GM23338 (cell line): Measurements from ENCODE around the gene TYSND1. TPM values are rescaled to one million over a fixed set of nuclear protein-coding genes. Genes with fewer than 3 reads are reported as not detected.

Source experiments
- ATAC-seq: fragments of 200-7000 bp; cut with Tn5 transposase; 3 replicates; pipeline ENCODE4 v1.9.1; 2020
- DNase-seq: peaks from one replicate; pipeline ENCODE4 v3.0.0-alpha.2; 2015; ENCODE audit warnings: low spot score
- H2AFZ ChIP-seq: fragments of 200-600 bp; sonication (generic); 2 replicates; pipeline ENCODE4 v1.8.0; 2016; ENCODE audit warnings: antibody characterized with exemption, mild to moderate bottlenecking, moderate library complexity
- H3F3A ChIP-seq: fragments of 200-600 bp; sonication (generic); replicated peaks from 2 replicates; pipeline ENCODE4 v1.8.0; 2017; ENCODE audit warnings: antibody characterized with exemption, mixed run types, low read depth
- H3K27ac ChIP-seq: fragments of 200-600 bp; sonication (generic); 2 replicates; pipeline ENCODE4 v1.6.1; 2016; ENCODE audit warnings: low read depth
- H3K27me3 ChIP-seq: fragments of 200-600 bp; sonication (generic); 2 replicates; pipeline ENCODE4 v1.8.0; 2016; ENCODE audit warnings: mild to moderate bottlenecking, mixed run types, moderate library complexity; ENCODE audit not compliant: insufficient read depth
- H3K36me3 ChIP-seq: fragments of 200-600 bp; sonication (generic); 2 replicates; pipeline ENCODE4 v1.8.0; 2016; ENCODE audit warnings: mild to moderate bottlenecking; ENCODE audit not compliant: insufficient read depth
- H3K4me1 ChIP-seq: fragments of 200-600 bp; sonication (generic); 2 replicates; pipeline ENCODE4 v1.8.0; 2016; ENCODE audit warnings: mild to moderate bottlenecking, moderate library complexity; ENCODE audit not compliant: insufficient read depth
- H3K4me2 ChIP-seq: fragments of 200-600 bp; sonication (generic); 2 replicates; pipeline ENCODE4 v1.7.1; 2017; ENCODE audit warnings: mixed run types
- H3K4me3 ChIP-seq: fragments of 200-600 bp; sonication (generic); 2 replicates; pipeline ENCODE4 v1.6.1; 2016; ENCODE audit warnings: mixed run types
- H3K79me2 ChIP-seq: fragments of 200-600 bp; sonication (generic); replicated peaks from 2 replicates; pipeline ENCODE4 v1.8.0; 2017; ENCODE audit warnings: mild to moderate bottlenecking; ENCODE audit not compliant: insufficient read depth
- H3K9me2 ChIP-seq: fragments of 200-600 bp; sonication (generic); 2 replicates; pipeline ENCODE4 v1.8.0; 2017; ENCODE audit not compliant: insufficient read depth
- H4K20me1 ChIP-seq: fragments of 200-600 bp; sonication (generic); replicated peaks from 2 replicates; pipeline ENCODE4 v1.8.0; 2017; ENCODE audit warnings: mild to moderate bottlenecking; ENCODE audit not compliant: insufficient read depth
- H3K27ac Mint-ChIP-seq: 2 replicates; pipeline ENCODE4 v1.8.0; 2020; ENCODE audit warnings: inconsistent platforms, mild to moderate bottlenecking, moderate library complexity, mixed read lengths
- H3K27me3 Mint-ChIP-seq: 3 replicates; pipeline ENCODE4 v1.8.0; 2022; ENCODE audit warnings: low read depth, mild to moderate bottlenecking, moderate library complexity, mixed read lengths, inconsistent platforms; ENCODE audit not compliant: insufficient read depth, poor library complexity
- H3K36me3 Mint-ChIP-seq: 3 replicates; pipeline ENCODE4 v1.8.0; 2021; ENCODE audit warnings: low read depth, mild to moderate bottlenecking, inconsistent platforms, moderate library complexity, mixed read lengths
- H3K4me1 Mint-ChIP-seq: 3 replicates; pipeline ENCODE4 v1.8.0; 2020; ENCODE audit warnings: mild to moderate bottlenecking, inconsistent platforms, mixed read lengths
- H3K4me3 Mint-ChIP-seq: 3 replicates; pipeline ENCODE4 v1.8.0; 2021; ENCODE audit warnings: moderate library complexity, mild to moderate bottlenecking, inconsistent platforms, mixed read lengths
- H3K9me3 Mint-ChIP-seq: 3 replicates; pipeline ENCODE4 v1.8.0; 2020; ENCODE audit warnings: moderate library complexity, mild to moderate bottlenecking, inconsistent platforms, mixed read lengths
- CREB1 ChIP-seq: fragments of 250-450 bp; sonication (Bioruptor Pico); IDR thresholded peaks from 2 replicates; pipeline ENCODE4 v1.5.0; 2020; ENCODE audit warnings: low read depth, mild to moderate bottlenecking, moderate library complexity
- EZH2 ChIP-seq: fragments of 200-600 bp; sonication (generic); IDR thresholded peaks from one replicate; pipeline ENCODE4 v1.8.0; 2017; ENCODE audit warnings: antibody characterized with exemption, mild to moderate bottlenecking, low read depth; ENCODE audit not compliant: unreplicated experiment
- EZH2phosphoT487 ChIP-seq: fragments of 200-600 bp; sonication (generic); IDR thresholded peaks from one replicate; pipeline ENCODE4 v1.8.1; 2018; ENCODE audit warnings: antibody characterized with exemption; ENCODE audit not compliant: unreplicated experiment
- NANOG ChIP-seq: IDR thresholded peaks from 2 replicates; pipeline ENCODE4 v1.6.1; 2016; ENCODE audit warnings: antibody characterized with exemption, borderline replicate concordance
- STAT1 ChIP-seq: IDR thresholded peaks from one replicate; pipeline ENCODE4 v1.6.1; 2016; ENCODE audit warnings: antibody characterized with exemption; ENCODE audit not compliant: unreplicated experiment
- ZNF114 ChIP-seq: fragments of 250-450 bp; sonication (Bioruptor Pico); IDR thresholded peaks from 2 replicates; pipeline ENCODE4 v1.5.0; 2020; ENCODE audit warnings: mild to moderate bottlenecking, moderate library complexity
- polyA plus RNA-seq: library from polyadenylated mRNA; unstranded; fragments of >200 nt; fragmentation: Nextera tagmentation; extraction: Ambion mirVana; gene quantifications from 2 replicates; pipeline ENCODE4 v1.2.1, GENCODE V29; 2016
- total RNA-seq: library from RNA; depleted of rRNA; stranded (reverse); fragments of >200 nt; shearing (Covaris generic); gene quantifications from 2 replicates; pipeline ENCODE4 v1.2.3, GENCODE V29; 2014
- TF ChIP-seq, protein P1 (sequence below), 2 experiments: fragments of 200-600 bp in 1 of 2; sonication (generic) in 1 of 2; conservative IDR thresholded peaks; 2 replicates each; pipeline versions ENCODE4 v1.5.1 to v1.6.1; 2016 to 2017; ENCODE audit warnings: antibody characterized with exemption in 2 of 2, low read depth in 2 of 2, mild to moderate bottlenecking in 2 of 2, moderate library complexity in 1 of 2
- TF ChIP-seq, protein P2 (sequence below): IDR thresholded peaks from one replicate; pipeline ENCODE4 v1.6.1; 2018; ENCODE audit warnings: antibody characterized with exemption; ENCODE audit not compliant: unreplicated experiment
- TF ChIP-seq, protein P3 (sequence below): IDR thresholded peaks from 2 replicates; pipeline ENCODE4 v1.6.1; 2016; ENCODE audit warnings: antibody characterized with exemption

The TYSND1 gene
- total and polyA plus RNA-seq, 2 experiments from 2014 or later, result 5.2 to 19.5 TPM

DNA sequence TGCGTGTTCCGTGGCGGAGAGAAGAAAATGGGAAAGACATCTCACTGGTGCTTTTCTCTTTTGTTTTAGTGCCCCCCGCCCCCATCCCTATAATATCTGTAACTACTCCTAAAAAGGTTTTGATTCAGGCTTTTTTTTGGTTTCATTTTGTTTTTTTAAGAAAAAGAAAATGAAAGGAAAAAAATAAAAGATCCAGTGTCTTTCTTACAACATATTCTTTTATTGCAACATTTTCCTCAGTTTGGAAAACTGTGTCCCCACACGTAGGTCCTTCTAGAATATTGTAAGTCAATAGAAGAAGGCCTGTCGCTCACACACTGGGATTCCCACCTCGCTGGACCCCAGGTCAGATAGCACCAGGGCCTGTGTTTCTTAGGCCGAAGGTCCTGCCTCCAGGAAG, 34.4 kb downstream of the TYSND1 start:
- no peaks in the 10 kb centered on the region for H3K9me3 Mint-ChIP-seq
- Histone ChIP-seq H3K79me2 (no peaks in the 10 kb centered on the region), H3F3A (no peaks in the 10 kb centered on the region), H3K36me3 (no peaks in the 10 kb centered on the region), H3K4me2 (no peak overlapping the region), H2AFZ (no peak overlapping the region), H3K4me1 (no peaks in the 10 kb centered on the region), H3K27ac (no peak overlapping the region), H3K27me3 (no peaks in the 10 kb centered on the region), H3K4me3 (no peak overlapping the region), H4K20me1 (no peaks in the 10 kb centered on the region), H3K9me2 (no peaks in the 10 kb centered on the region)
- no peak overlapping the region for H3K4me3 Mint-ChIP-seq
- peaks cover 15% of the 10 kb centered on the region for H3K27me3 Mint-ChIP-seq
- TF ChIP-seq, protein P1, sequence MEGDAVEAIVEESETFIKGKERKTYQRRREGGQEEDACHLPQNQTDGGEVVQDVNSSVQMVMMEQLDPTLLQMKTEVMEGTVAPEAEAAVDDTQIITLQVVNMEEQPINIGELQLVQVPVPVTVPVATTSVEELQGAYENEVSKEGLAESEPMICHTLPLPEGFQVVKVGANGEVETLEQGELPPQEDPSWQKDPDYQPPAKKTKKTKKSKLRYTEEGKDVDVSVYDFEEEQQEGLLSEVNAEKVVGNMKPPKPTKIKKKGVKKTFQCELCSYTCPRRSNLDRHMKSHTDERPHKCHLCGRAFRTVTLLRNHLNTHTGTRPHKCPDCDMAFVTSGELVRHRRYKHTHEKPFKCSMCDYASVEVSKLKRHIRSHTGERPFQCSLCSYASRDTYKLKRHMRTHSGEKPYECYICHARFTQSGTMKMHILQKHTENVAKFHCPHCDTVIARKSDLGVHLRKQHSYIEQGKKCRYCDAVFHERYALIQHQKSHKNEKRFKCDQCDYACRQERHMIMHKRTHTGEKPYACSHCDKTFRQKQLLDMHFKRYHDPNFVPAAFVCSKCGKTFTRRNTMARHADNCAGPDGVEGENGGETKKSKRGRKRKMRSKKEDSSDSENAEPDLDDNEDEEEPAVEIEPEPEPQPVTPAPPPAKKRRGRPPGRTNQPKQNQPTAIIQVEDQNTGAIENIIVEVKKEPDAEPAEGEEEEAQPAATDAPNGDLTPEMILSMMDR (conservative IDR thresholded peaks at IDR 0.05; ENCODE audit: low read depth in 2 of 2), result no peak
- TF ChIP-seq, protein P2, sequence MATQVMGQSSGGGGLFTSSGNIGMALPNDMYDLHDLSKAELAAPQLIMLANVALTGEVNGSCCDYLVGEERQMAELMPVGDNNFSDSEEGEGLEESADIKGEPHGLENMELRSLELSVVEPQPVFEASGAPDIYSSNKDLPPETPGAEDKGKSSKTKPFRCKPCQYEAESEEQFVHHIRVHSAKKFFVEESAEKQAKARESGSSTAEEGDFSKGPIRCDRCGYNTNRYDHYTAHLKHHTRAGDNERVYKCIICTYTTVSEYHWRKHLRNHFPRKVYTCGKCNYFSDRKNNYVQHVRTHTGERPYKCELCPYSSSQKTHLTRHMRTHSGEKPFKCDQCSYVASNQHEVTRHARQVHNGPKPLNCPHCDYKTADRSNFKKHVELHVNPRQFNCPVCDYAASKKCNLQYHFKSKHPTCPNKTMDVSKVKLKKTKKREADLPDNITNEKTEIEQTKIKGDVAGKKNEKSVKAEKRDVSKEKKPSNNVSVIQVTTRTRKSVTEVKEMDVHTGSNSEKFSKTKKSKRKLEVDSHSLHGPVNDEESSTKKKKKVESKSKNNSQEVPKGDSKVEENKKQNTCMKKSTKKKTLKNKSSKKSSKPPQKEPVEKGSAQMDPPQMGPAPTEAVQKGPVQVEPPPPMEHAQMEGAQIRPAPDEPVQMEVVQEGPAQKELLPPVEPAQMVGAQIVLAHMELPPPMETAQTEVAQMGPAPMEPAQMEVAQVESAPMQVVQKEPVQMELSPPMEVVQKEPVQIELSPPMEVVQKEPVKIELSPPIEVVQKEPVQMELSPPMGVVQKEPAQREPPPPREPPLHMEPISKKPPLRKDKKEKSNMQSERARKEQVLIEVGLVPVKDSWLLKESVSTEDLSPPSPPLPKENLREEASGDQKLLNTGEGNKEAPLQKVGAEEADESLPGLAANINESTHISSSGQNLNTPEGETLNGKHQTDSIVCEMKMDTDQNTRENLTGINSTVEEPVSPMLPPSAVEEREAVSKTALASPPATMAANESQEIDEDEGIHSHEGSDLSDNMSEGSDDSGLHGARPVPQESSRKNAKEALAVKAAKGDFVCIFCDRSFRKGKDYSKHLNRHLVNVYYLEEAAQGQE, result no peak
- TF ChIP-seq NANOG (no peak), STAT1 (no peak)
- TF ChIP-seq, protein P3, sequence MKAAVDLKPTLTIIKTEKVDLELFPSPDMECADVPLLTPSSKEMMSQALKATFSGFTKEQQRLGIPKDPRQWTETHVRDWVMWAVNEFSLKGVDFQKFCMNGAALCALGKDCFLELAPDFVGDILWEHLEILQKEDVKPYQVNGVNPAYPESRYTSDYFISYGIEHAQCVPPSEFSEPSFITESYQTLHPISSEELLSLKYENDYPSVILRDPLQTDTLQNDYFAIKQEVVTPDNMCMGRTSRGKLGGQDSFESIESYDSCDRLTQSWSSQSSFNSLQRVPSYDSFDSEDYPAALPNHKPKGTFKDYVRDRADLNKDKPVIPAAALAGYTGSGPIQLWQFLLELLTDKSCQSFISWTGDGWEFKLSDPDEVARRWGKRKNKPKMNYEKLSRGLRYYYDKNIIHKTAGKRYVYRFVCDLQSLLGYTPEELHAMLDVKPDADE, result no peak
- H3K36me3 Mint-ChIP-seq, result peaks cover 18% of the 10 kb centered on the region
- no peak overlapping the region for H3K27ac Mint-ChIP-seq
- peaks cover 5% of the 10 kb centered on the region; the same call in 2 of the 3 replicates for H3K4me1 Mint-ChIP-seq
- no peak for ATAC-seq
- no peak for DNase-seq

DNA sequence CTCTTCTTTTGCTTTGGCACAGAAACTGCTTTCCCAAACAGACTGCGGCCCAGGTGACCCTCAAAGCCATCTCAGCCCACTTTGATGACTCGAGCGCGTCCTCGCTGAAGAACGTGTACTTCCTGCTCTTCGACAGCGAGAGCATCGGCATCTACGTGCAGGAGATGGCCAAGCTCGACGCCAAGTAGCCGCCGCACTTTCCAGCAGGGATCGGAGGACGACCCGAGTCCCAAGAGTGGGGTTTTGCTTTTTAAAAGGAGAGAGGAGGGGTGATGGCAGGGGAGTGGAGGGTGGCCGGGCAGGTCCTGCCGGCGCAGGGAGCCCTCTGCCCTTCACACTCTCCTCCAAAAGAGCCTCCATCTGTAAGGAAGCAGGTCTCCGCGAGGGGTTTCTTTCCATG, 35.0 kb downstream of the TYSND1 start:
- peaks cover 18% of the 10 kb centered on the region for H3K36me3 Mint-ChIP-seq
- H3K4me3 Mint-ChIP-seq, result no peak overlapping the region
- Histone ChIP-seq H2AFZ (no peak overlapping the region), H3F3A (no peaks in the 10 kb centered on the region), H3K27me3 (no peaks in the 10 kb centered on the region), H3K27ac (no peak overlapping the region), H3K36me3 (no peaks in the 10 kb centered on the region), H3K9me2 (no peaks in the 10 kb centered on the region), H3K4me2 (no peak overlapping the region), H3K4me1 (no peaks in the 10 kb centered on the region), H3K79me2 (no peaks in the 10 kb centered on the region), H3K4me3 (no peak overlapping the region), H4K20me1 (no peaks in the 10 kb centered on the region)
- DNase-seq, result no peak
- peaks cover 15% of the 10 kb centered on the region for H3K27me3 Mint-ChIP-seq
- H3K9me3 Mint-ChIP-seq, result no peaks in the 10 kb centered on the region
- no peak overlapping the region for H3K27ac Mint-ChIP-seq
- peaks cover 5% of the 10 kb centered on the region; the same call in 2 of the 3 replicates for H3K4me1 Mint-ChIP-seq
- no peak for ATAC-seq
- TF ChIP-seq, protein P3, result no peak
- TF ChIP-seq, protein P2, result no peak
- TF ChIP-seq EZH2phosphoT487, result no peak
- TF ChIP-seq ZNF114 (CRISPR knock-in tag), result no peak
- no peak for TF ChIP-seq CREB1 (CRISPR knock-in tag)
- TF ChIP-seq EZH2, result no peak
